ENCODE data around the gene MRPL43.
"Not testable (repeated sequence)": the region's sequence is repeated elsewhere in the genome, so short reads cannot be mapped to it uniquely, and the experiment has no call there.

MRPL43 gene

DNA sequence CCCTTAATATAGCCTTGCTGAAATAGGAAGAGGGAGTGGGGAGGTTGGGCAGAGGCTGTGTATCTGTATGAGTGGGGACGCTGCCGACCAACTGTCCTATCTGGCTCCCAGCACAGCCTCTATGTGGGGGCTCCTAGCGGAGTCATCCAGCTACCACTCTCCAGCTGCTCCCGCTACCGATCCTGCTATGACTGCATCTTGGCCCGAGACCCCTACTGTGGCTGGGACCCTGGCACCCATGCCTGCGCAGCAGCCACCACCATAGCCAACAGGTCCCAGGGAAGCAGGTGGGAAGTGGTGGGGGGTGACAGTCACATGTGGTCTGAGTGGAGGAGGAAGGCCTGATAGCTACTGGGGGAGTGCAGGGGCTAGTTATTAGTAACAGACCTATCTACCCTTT, 6.6 kb downstream of the MRPL43 start:
- DNase-seq, result no peak

GRCh38 chr10:100980311-100980710, 7.0 kb downstream of the MRPL43 start:
- no peak for DNase-seq

GRCh38 chr10:100979791-100980272, 7.5 kb downstream of the MRPL43 start:
- DNase-seq, result no peak

DNA sequence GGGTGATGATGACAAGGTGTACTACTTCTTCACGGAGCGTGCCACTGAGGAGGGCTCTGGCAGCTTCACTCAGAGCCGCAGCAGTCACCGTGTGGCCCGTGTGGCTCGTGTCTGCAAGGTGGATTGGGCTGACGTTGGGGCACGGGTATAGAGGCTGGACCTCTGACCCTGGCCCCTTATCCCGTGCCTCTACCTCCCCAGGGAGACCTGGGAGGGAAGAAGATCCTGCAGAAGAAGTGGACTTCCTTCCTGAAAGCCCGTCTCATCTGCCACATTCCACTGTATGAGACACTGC, 8.4 kb downstream of the MRPL43 start:
- DNase-seq, result no peak

DNA sequence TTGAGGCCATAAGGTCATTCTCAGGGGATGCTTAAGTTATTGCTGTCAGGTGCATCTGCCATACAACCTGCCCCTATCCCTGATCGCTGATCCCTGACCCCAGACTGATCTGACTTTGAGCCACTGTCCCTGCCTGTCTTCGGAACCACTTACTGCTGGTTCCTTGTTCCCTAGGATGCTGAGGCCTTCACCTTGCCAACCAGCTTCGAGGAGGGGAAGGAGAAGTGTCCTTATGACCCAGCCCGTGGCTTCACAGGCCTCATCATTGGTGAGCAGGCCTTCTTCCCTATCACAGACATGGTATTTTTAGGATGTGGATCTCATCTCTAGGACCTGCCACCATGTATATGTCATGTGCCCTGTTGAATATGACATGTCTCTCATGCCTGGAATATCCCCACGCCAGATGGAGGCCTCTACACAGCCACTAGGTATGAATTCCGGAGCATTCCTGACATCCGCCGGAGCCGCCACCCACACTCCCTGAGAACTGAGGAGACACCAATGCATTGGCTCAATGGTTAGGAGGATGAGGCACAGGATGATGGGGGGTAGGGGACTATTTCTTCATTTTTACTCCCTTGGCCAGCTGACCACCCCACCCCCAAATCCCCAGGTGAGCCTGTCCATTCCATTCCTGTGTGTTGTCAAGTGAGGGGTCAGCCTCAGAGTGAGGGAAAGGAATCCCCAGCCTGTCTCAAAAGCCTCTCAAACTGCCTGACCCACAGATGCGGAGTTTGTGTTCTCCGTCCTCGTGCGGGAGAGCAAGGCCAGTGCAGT, 9.0 kb downstream of the MRPL43 start:
- no peak for DNase-seq

- no peak for DNase-seq
These were observed 9.9 kb downstream of the MRPL43 start for GRCh38 chr10:100977436-100977835.

DNA sequence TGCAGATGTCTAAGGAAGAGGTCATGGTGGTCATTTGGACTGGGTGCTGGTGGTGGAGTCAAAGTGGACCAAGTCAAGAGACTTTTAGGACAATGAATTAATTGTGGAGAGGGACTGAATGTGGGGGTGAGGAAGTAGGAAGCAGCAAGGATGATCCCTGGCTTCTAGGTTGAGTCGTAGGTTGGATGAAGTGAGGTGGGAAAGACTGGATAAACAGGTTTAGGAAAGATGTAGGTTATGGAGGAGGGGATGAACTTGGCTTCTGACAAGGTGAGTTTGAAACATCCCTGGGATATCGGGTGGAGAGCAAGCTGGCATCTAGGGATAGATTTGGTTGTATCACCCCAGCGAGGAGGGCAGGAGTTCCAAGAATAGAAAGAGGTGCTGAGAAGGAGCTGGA, 10.4 kb downstream of the MRPL43 start:
- no peak for DNase-seq

- not testable (repeated sequence) for DNase-seq
These were observed 11.9 kb downstream of the MRPL43 start for GRCh38 chr10:100975397-100975796.

DNA sequence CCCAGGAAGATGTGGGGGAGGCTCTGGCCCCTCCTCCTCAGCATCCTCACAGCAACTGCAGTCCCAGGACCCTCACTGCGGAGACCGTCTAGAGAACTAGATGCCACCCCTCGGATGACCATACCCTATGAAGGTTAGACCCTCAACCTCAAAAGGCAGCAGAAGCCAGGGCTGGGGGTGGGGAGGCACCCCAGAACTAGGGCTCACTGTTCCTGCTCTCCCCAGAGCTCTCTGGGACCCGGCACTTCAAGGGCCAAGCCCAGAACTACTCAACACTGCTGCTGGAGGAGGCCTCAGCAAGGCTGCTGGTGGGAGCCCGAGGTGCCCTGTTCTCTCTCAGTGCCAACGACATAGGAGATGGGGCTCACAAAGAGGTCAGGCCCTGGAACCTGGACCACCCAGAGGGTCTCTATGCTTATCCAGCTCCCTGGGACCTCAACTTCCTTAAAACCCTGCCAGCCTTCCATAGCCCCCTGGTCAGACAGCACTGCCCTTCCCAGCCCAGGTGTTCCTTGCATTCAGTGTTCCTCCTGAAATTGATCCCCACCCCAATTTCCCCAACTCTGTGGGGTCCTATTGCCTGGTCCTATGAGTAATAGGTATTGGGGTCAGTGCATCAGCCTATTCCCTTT, 14.3 kb downstream of the MRPL43 start:
- DNase-seq, result no peak

DNA sequence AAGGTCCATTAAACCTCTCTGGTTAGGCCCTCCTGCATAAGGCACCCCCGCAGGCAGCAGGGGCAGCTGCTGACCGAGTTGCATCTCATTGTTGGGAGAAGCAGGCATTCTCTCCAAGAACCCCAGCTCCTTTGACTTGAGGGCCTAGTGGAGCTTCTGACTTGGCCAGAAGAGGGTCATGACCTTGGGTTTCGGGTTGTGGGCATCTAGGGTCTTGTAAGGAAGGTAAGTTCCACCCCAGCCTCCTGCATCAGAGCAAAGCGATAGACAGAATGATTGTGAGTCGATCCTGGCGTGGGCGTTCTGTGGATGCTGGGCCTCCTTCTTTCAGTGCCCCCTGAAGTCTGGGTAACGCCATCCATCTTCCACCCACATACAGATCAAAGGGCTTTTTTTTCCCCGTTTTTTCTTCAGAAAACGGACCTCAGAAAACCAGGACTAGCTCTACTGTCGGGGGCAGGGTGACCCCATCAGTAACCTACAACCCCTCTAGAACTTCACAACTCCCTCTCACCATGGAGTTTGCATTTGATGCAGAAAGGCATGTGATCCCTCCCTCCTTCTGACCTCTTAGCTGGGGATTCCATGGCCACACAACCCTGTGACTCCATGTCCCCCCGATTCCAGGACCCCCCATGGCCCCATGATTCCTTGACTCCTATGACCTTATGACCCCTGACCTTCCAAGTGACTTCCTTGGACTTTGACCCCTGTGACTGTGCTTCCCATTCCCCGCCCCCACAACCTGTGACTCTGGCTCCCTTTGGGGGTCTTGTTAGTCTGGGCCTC, 15.0 kb downstream of the MRPL43 start:
- DNase-seq, result no peak

DNA sequence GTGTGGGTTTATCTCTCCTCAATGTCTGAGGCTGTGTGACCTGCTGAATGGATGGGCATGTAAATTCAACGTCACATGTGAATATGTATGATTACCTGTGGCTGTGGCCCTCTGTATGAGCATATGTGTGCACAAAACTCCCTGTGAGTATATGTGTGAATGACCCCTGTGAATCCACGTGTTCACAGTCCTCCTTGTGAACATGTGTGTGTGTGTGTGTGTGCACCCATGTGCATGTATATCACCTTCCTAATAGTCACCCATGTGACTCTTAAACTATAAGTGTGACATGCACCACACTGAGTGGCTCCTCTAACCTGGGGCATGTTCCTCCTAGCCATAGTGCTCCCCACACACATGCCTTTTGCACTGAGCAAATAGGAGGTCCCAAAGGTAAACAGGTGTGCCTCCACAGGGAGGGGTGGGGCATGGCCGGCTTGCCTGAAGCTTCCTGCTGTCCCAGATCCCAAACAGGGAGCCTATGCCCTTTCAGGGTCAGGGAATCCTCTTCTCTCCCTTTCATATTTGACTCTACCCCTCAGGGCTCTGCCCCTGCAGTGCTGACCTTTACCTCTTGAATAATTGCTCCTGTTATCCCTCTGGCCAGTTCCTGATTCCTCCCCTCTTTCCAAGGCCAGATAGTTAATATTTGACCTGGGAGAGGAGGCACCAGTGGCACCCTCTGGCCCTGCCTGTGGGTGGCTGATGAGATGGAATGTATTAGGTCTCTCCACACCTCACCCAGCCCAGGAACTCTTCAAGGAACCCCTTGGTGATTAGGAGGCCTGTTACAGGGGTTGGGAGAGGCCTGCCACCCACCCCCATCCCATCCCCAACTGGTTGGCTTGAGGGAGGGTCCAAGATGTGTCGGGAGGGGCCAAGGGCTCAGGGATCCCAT, 16.1 kb downstream of the MRPL43 start:
- no peak for DNase-seq

GRCh38 chr10:100970076-100970913, 17.0 kb downstream of the MRPL43 start:
- DNase-seq, result no peak

DNA sequence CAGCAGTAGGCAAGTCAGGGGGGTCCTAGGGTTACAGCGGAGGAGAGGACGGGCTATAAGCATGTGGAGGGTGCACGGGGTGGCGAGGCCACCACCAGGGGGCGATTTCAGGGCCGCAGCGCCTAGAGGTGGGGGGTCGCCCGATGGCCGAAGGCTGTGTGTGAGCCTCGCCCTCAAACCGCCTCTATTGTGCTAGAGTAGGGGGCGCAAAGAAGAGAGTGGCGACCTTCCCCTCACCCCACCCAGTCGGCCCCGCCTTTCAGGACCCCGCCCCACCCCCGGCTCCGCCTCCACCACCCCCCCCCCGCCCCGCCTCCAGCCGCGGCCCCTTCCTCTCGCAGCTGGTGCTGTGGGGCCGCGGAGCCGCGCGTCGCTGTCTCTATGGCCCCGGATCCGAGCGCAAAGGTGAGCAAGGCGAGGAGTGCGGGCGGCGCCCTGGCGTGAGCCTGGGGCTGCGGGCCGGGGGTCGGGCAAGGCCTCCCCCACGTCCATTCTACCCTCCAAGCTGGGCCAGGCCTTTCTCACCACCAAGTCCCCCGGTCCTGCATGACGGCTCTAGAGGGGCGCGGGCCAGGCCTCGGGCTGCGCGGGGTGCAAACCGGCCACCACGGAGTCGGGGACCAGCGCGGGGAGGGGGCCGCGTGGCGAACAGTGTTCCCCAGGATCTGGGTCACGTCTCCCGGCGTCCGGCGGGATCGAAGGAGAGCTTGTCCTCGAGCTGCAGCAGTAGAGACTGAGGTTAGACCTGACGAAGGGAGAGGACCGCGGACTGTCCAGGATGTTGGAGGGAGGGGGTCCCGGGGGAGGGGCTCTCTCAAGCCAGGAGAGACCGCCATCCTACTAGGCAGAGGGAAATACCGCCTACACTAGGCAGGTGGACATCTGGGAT, 17.9 kb downstream of the MRPL43 start, which contains the start of gene SEMA4G:
TSS of gene SEMA4G (plus strand) at position 318 of the 889 bp plus-strand sequence. CDS start 3,409 bp downstream, outside the sequence.
- DNase-seq, result no peak

DNA sequence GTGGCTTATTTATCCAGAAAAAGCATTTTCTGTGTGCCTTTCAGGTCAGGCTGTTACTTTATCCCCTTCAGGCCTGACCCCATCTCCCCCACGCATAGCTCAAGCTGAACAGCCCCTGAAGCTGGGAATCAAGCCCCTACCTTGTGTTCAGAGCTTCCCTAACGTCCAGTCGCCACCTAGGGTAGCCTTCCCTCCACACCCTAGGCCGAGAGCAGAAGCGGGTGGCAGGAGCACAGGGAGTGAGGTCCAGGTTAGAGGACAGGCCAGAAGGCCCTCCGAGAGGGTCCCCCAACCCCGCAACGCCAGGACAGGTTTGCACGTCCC, 18.5 kb downstream of the MRPL43 start:
- no peak for DNase-seq

DNA sequence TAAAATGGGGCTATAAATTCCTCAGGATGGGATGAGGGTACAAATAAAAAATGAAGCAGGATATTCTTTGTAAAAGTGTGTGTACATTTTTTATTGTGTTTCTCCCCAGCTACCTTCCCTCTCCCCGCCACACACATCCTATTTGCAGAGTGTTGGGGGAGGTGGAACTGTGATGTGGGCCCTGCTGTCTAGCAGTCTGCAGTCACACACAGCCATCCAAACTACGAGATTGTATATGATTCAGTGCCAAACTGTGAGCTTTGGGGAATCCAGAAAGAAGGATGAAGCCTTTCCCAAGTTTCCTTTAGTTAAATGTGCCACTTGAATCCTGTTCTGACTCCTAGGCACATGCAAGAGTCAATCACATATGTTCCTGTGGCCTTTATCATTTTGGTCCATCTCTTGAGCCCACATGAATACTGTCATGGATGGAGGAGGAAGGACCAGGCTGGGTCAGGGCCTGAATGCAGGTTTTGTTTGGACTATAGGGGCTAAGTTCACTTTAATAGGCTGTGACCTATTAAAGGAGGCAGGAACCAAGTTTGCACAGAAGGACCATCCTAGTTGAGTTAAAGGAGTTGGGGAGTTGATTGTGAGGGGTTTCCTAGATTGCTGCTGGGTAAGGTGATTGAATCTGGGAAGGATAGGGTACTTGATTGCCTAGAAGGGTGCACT, 19.1 kb downstream of the MRPL43 start:
- DNase-seq, result no peak

GRCh38 chr10:100967332-100967731, 20.0 kb downstream of the MRPL43 start:
- no peak for DNase-seq

GRCh38 chr10:100966887-100967286, 20.4 kb downstream of the MRPL43 start:
- DNase-seq, result no peak

DNA sequence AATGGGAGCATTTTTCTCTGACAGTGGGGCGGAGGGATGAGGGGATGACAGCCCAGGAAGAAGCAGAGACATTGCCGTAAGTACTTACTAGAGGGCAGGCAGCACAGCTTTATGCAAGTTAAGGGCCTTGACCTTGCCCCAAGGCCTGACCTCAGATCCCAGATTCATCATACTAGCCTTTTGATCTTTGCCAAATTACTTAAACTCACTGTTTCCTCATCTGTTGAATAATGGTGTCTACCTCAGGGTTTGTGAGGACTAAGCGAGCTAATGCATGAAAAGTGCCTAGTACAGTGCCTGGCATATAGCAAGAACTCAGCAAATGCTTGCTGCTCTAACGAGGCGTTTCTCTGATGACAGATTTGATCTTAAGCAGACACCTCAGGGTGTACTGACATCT, 21.5 kb downstream of the MRPL43 start:
- DNase-seq, result no peak

DNA sequence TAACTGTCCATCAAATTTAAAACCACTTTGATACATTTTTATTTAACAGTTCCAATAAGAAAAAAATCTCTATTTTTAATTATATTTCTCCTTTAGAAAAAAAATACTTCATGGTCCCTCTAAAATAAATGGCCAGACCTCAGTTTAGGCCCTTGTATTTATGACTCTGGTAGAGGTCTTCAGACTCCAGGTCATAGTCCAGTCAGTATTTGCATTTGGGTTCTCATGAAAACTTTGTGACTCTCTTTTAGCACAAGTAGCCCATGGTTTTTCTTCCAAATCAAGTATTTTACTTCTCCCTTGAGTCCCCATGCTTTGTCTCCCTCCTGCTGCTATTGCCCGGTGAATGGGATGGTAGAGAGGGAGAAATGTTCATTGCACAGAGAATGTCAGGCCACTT, 23.5 kb downstream of the MRPL43 start:
- DNase-seq, result no peak

GRCh38 chr10:100962351-100963080, 24.8 kb downstream of the MRPL43 start:
- DNase-seq, result no peak

Measured in NCI-H446 treated with DMSO at 0.1 percent for 48 hours (cell line).